Endodermal cell (in vitro differentiated cells): ENCODE measurements around the gene MID2. TPM values are rescaled to one million over a fixed set of nuclear protein-coding genes. Genes with fewer than 3 reads are reported as not detected.
"Not testable (repeated sequence)": the region's sequence is repeated elsewhere in the genome, so short reads cannot be mapped to it uniquely, and the experiment has no call there.

Source experiments
- DNase-seq: peaks from one replicate; pipeline ENCODE4 v3.0.0-alpha.2; 2017
- H3K27ac ChIP-seq: 2 replicates; pipeline ENCODE4 v1.5.1; 2013; ENCODE audit warnings: mild to moderate bottlenecking, low read depth, low read length, moderate library complexity
- H3K27me3 ChIP-seq: 2 replicates; pipeline ENCODE4 v1.6.1; 2013; ENCODE audit warnings: mild to moderate bottlenecking, low read length, moderate library complexity; ENCODE audit not compliant: insufficient read depth, control insufficient read depth, poor library complexity, severe bottlenecking
- H3K36me3 ChIP-seq: 2 replicates; pipeline ENCODE4 v1.7.0; 2013; ENCODE audit warnings: mild to moderate bottlenecking, low read length, moderate library complexity; ENCODE audit not compliant: control insufficient read depth, insufficient read depth
- H3K4me1 ChIP-seq: one replicate; pipeline ENCODE4 v1.7.0; 2013; ENCODE audit warnings: low read length; ENCODE audit not compliant: control insufficient read depth, insufficient read depth
- H3K4me3 ChIP-seq: 2 replicates; pipeline ENCODE4 v1.5.1; 2013; ENCODE audit warnings: mild to moderate bottlenecking, low read length, moderate library complexity
- H3K9ac ChIP-seq: 2 replicates; pipeline ENCODE4 v1.6.1; 2013; ENCODE audit warnings: mild to moderate bottlenecking, low read length, moderate library complexity; ENCODE audit not compliant: poor library complexity, severe bottlenecking; ENCODE audit errors: extremely low read depth
- H3K9me3 ChIP-seq: 2 replicates; pipeline ENCODE4 v1.6.1; 2013; ENCODE audit warnings: mild to moderate bottlenecking, low read length, moderate library complexity; ENCODE audit not compliant: control insufficient read depth
- H3K27ac Mint-ChIP-seq: 2 replicates; pipeline ENCODE4 v1.8.0; 2020; ENCODE audit warnings: mixed read lengths
- H3K27me3 Mint-ChIP-seq: 2 replicates; pipeline ENCODE4 v1.8.0; 2021; ENCODE audit warnings: mild to moderate bottlenecking, mixed read lengths; ENCODE audit not compliant: insufficient read depth
- H3K36me3 Mint-ChIP-seq: 2 replicates; pipeline ENCODE4 v1.8.0; 2020; ENCODE audit warnings: low read depth, mixed read lengths
- H3K4me1 Mint-ChIP-seq: 2 replicates; pipeline ENCODE4 v1.8.0; 2020; ENCODE audit warnings: mixed read lengths
- H3K4me3 Mint-ChIP-seq: 2 replicates; pipeline ENCODE4 v1.8.0; 2020; ENCODE audit warnings: mild to moderate bottlenecking, moderate library complexity, mixed read lengths
- H3K9me3 Mint-ChIP-seq: 2 replicates; pipeline ENCODE4 v1.8.0; 2020; ENCODE audit warnings: mild to moderate bottlenecking, mixed read lengths
- CTCF ChIP-seq: fragments of 200-600 bp; sonication (generic); conservative IDR thresholded peaks from 2 replicates; pipeline ENCODE4 v1.5.0; 2021; ENCODE audit warnings: antibody characterized with exemption, mild to moderate bottlenecking
- WGBS, 2 experiments: methylation state at CpG; one replicate each; pipeline versions ENCODE4 v1.1.5 to v1.1.7; 2013; ENCODE audit warnings: missing lambda C conversion rate in 2 of 2, mixed read lengths in 1 of 2; ENCODE audit not compliant: insufficient coverage in 1 of 2, insufficient read length in 1 of 2; 5-methylcytosine and 5-hydroxymethylcytosine counted together
- total RNA-seq, 2 donors: library from RNA; stranded (reverse); fragmentation: NEBNext Ultra II Directional in 1 of 2; extraction: Animal tissue kit (Norgen Biotek cat#: 25700) in 1 of 2; gene quantifications; 2 replicates in 1 of 2; 3 replicates in 1 of 2; pipeline ENCODE4 v1.2.1, GENCODE V29; 2021

Gene MID2
- total RNA-seq, 2 donors from 2014 or later = 5.2 to 10.0 TPM

- DNase-seq = no peak
- H3K4me3 Mint-ChIP-seq = no peak overlapping the region
- TF ChIP-seq CTCF = no peak
- no peak overlapping the region for H3K27ac Mint-ChIP-seq
- H3K36me3 ChIP-seq = no peaks in the 10 kb centered on the region
- no peak overlapping the region for H3K27ac ChIP-seq
- no peaks in the 10 kb centered on the region for H3K9me3 ChIP-seq
- H3K4me3 ChIP-seq = no peak overlapping the region
- H3K4me1 ChIP-seq = no peaks in the 10 kb centered on the region
- H3K4me1 Mint-ChIP-seq = no peaks in the 10 kb centered on the region
- no peak overlapping the region for H3K9ac ChIP-seq
- H3K36me3 Mint-ChIP-seq = no peaks in the 10 kb centered on the region
- no peaks in the 10 kb centered on the region for H3K27me3 ChIP-seq
- peaks cover 5% of the 10 kb centered on the region for H3K27me3 Mint-ChIP-seq
- WGBS, 2 experiments = 96 to 100% methylated on average over 1 to 3 of the region's 3 CpGs
- H3K9me3 Mint-ChIP-seq = peaks cover 17% of the 10 kb centered on the region
Measured at GRCh38 chrX:107805179-107805578, 20.5 kb upstream of the MID2 start.

- H3K36me3 ChIP-seq, H3K4me3 Mint-ChIP-seq, H3K27ac Mint-ChIP-seq, H3K27ac ChIP-seq, H3K4me3 ChIP-seq, H3K4me1 ChIP-seq, H3K9me3 ChIP-seq, H3K9ac ChIP-seq, H3K36me3 Mint-ChIP-seq, H3K27me3 Mint-ChIP-seq, H3K27me3 ChIP-seq, H3K4me1 Mint-ChIP-seq, DNase-seq: not testable (repeated sequence)
- peaks cover 15% of the 10 kb centered on the region for H3K9me3 Mint-ChIP-seq
- WGBS, 2 experiments = 92% methylated on average over 5 of the region's 10 CpGs; no CpG with 5 or more reads in 1 of the 2 experiments
Measured at GRCh38 chrX:107810053-107810452, 15.6 kb upstream of the MID2 start.

GRCh38 chrX:107818900-107819521 is 6.7 kb upstream of the MID2 start:
- H3K36me3 ChIP-seq = no peaks in the 10 kb centered on the region
- H3K27ac ChIP-seq = no peak overlapping the region
- Mint-ChIP-seq H3K4me3 (no peak overlapping the region), H3K4me1 (no peaks in the 10 kb centered on the region), H3K9me3 (peaks cover 25% of the 10 kb centered on the region), H3K36me3 (no peaks in the 10 kb centered on the region), H3K27me3 (peaks cover 23% of the 10 kb centered on the region), H3K27ac (no peak overlapping the region)
- no peak for TF ChIP-seq CTCF
- H3K9ac ChIP-seq = no peak overlapping the region
- peaks cover 6% of the 10 kb centered on the region for H3K27me3 ChIP-seq
- DNase-seq = no peak
- H3K4me1 ChIP-seq = no peaks in the 10 kb centered on the region
- H3K9me3 ChIP-seq = peaks cover 9% of the 10 kb centered on the region
- no peak overlapping the region for H3K4me3 ChIP-seq

- Mint-ChIP-seq H3K9me3 (peaks cover 32% of the 10 kb centered on the region), H3K4me3 (no peak overlapping the region), H3K27me3 (peaks cover 53% of the 10 kb centered on the region), H3K27ac (no peak overlapping the region), H3K36me3 (no peaks in the 10 kb centered on the region), H3K4me1 (peaks cover 11% of the 10 kb centered on the region)
- Histone ChIP-seq H3K9ac (no peak overlapping the region), H3K27me3 (peaks cover 27% of the 10 kb centered on the region), H3K36me3 (no peaks in the 10 kb centered on the region), H3K4me1 (no peaks in the 10 kb centered on the region), H3K4me3 (no peak overlapping the region), H3K27ac (no peak overlapping the region), H3K9me3 (peaks cover 9% of the 10 kb centered on the region)
- DNase-seq = no peak
- TF ChIP-seq CTCF = no peak
- no CpG with 5 or more reads among the region's 2 CpGs for WGBS, 2 experiments
Measured at GRCh38 chrX:107823042-107823441, 2.6 kb upstream of the MID2 start.
